Amygdala (tissue), 56 donors: ENCODE measurements around the gene IL4I1.

ENCODE experiments used
- DNase-seq, 56 donors: peaks; one replicate each; lab custom pipeline; 2025; lab: John Stamatoyannopoulos, UW

IL4I1 gene

DNA sequence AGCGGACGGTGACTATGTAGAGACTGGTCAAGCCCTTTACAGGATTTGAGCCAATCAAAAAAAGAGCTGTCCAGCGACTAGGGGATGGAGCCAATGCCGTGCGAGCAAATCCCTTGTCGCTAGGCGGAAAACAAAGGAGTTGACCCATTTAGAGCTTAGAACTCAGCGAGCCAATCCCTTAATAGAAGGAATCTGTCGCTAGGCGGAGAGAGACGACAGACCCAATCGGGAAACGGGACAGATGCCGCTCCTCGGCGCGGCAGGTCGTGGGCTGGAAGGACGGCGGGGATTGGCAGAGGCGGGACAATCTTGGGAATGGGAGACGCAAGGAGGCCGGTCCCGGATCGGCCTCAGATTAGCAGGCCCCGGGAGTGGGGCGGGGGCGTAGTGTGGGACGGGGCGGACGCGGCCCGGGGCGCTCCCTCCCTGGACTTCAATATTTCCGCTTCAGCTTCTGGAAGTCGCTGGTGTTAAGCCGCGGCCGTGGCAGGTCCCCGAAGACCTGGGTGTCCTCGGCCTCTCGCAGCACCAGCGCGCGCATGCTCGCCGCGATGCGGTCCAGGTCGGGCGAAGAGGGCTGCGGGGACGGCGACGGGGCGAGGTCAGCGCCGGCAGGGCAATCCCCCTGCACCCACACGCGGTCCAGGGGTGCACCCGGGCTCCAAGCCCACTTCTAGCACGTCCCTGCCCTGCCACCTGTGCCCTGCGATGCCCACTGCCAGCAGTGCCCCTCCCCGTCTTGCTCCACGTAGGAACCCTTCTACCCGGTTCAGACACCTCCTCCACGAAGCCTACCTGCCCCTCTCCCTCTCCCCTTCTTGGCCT lies 27.0 kb downstream of the IL4I1 start:
- DNase-seq = peak; percentile 74 to 100 (median 98)

DNA sequence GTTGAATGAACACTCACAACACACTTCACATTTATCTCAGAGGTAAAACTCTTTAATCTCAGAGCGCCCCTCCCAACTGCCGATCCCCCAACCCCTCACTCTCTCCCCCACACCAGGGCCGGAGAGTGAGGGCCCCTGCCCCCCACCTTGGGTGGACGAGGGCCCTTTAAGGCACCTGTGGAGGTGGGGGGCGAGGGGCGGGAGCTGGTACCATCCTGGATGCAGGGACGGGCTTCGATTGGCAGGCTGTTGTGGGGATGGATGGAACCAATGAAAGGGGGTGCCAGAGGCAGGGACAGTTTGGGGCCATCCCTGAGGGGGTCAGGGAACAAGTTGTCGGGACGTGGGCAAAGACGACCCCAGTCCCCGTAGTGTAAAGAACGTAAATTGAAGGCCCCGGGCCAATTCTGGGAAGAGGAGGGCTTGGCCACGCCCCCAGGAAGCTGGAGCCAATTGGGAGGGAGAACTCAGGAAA lies 27.6 kb downstream of the IL4I1 start:
- DNase-seq = peak in 2 of 56 donors; percentile 76 to 85

GRCh38 chr19:49866933-49867782 lies 29.5 kb downstream of the IL4I1 start, which contains the start of gene PNKP:
Gene PNKP, minus strand, starts transcription at chr19:49867576. Its CDS starts 372 bp downstream, at chr19:49867204.
- peak; percentile 62 to 99 (median 93) for DNase-seq

DNA sequence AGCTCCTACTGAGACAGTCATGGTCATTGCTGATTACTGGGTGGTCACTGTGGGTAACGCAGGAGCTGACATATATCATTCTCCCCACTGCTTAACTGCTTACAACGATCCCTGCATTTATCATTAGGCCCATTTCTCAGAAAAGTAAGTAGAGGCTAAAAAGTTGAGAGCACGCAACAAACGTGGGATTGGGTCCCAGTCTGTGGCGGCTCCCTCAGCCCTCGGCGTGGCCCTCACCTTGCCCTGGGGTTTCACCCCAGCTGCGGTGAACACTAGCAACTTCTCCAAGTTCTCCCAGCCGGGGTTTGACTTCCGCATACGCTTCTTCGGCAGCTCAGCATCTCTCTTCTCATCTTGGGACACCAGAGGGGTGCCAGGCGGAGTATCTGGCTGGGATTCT lies 31.8 kb downstream of the IL4I1 start:
- DNase-seq = no peak

DNA sequence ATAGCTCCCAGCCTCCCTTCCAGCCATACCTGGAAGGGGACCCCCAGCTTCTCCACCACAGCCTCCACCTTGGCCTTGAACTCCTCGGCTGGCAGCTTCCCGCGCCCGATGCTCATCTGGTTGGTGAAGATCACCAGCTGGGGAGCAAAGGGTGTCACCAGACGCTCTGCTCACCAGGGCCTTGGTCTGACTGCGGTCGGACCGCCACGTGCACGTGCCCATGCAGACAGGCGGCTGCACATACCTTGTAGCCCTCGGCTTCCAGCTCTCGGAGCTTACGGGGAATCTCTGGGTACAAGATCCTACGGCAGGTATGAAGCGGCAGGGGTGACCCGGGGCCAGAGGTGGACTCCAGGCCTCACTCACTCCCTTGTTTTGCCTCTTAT lies 32.8 kb downstream of the IL4I1 start:
- no peak for DNase-seq

DNA sequence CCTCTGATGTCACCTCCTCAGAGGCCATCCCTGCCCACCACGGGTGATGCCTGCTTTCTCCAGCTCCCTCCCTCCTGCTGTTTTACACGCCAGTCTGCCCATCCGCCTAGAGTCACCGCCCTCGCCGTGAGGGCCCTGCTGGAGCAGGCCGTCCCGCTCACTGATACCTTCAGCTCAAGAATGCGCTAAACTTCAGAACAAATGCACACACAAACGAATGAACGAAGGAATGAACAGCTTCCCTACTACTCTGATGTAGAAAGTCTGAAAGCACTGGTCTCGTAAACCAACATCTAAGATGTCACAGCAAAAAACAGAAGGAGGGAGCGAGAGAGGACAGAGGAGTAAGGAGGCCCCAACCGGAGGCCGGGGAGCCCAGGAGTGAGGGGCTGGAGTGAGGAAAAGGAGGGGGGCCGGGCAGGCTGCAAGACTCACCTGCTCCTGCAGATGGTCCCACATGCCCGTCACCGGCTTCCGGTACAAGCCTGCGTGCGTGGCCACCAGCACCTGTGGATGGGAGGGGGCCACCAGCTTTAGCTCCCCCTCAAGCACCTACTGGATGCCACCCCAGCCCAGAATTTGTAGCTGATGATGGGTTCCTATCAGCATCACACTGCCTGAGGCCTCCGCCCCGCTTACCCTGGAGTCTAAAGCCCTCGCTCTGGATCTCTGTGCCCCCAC lies 33.3 kb downstream of the IL4I1 start:
- no peak for DNase-seq

- no peak for DNase-seq
These were observed 34.1 kb downstream of the IL4I1 start for GRCh38 chr19:49862391-49863253.

- DNase-seq = no peak
These were observed 34.9 kb downstream of the IL4I1 start for GRCh38 chr19:49861541-49862378.

DNA sequence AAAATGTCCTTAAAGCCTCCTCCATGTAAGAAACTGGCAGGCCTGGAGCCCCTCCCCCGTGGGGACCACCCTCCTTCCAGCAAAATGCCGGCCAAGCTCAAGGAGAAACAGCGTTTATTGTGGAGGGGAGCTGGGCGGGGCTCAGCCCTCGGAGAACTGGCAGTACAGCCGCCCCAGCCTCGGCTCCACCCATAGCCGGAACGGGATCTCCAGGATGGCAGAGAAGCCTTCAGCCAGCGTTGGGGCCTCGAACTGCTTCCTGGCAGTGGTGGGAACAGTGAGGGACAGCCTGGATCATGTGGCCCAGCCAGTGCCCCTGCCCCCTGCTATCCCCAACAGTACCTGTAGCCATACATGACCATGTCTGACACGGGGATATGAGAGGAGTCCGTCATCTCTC lies 35.6 kb downstream of the IL4I1 start:
- peak in 6 of 56 donors; percentile 3 to 28 (median 15) for DNase-seq

DNA sequence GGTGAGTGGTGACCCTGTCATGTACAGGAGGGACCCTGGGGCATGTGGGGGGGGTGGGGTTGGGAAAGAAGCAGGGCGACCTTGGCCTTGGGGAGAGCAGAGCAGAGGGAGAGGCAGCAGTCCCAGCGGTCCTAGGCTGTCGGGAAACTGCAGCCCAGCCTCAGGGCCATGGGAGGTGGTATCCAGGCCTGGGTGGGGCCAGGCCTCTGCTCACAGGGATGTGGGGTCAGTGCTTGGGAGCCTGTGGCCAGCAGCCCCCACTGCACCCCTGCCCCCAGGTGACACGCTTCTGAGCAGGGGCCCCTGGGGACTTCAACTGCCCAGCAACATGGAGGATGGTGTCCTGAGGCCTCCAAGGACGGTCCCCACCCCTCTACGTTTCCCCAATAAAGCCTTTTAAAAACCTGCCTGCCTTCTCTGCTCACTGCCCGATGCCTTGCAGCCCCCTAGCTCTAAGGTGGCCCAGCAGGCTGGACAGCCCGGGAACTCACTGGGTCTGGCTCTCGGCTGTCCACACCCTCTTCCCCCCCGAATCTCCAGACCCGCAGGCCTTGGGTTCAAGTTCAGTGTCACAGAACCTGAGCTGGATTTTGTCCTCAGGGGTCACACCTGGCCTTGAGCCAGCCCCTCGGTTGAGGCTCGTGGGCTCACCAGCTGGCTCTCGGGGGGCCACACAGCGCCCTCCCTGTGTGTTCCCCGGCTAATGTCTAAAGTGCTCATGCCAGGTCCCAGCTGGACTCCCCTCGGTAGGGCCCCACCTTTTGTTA lies 36.2 kb downstream of the IL4I1 start:
- no peak for DNase-seq

GRCh38 chr19:49859682-49860335 lies 36.9 kb downstream of the IL4I1 start:
- no peak for DNase-seq

DNA sequence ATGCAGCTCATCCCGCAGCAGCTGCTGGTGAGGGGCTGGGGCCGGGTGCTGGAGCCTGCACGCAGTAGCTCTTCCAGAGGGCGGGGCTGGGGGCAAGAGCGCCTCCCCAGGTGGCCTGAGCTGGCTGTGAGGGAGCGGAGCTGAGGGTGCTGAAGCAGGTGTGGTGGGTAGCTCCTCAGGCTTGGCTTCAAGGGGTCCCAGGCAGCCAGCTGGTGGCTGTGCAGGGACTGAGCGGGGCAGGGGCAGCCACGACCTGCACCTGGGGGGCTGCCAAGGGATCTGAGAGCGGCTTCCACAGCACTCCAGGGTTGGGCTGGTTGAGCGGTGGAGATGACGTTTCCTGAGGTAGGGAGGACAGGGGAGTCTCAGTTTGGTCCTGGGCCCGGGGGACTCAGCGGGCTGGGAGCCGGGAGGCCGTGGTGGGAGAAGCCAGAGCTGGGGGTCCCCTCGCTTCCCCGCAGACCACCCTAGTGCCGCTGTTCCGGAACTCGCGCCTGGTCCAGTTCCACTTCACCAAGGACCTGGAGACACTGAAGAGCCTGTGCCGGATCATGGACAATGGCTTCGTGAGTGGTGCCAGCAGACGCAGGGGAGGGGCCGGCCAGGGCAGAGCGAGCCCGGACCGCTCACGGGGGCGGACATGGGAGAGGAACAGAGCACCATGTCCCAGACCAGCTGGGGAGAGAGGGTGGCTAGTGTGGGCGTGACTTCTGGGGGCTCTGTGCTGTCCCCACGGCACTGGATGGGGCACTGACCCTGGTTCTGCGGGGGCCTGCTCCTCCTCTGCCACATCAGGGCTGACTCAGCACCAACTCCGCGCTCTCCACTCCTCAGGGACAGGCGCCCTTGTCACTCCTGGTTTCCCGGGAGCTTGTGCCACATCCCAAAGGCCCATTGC lies 38.4 kb downstream of the IL4I1 start:
- DNase-seq = peak in 32 of 56 donors; percentile 7 to 69 (median 48)

- DNase-seq = no peak
These were observed 38.9 kb downstream of the IL4I1 start for GRCh38 chr19:49857838-49858087.

- no peak for DNase-seq
These were observed 39.4 kb downstream of the IL4I1 start for GRCh38 chr19:49857061-49857837.

GRCh38 chr19:49856574-49857021 lies 40.1 kb downstream of the IL4I1 start:
- no peak for DNase-seq
